Measurements from ENCODE around the gene ARHGEF10L.

- TF ChIP-seq, protein P1, sequence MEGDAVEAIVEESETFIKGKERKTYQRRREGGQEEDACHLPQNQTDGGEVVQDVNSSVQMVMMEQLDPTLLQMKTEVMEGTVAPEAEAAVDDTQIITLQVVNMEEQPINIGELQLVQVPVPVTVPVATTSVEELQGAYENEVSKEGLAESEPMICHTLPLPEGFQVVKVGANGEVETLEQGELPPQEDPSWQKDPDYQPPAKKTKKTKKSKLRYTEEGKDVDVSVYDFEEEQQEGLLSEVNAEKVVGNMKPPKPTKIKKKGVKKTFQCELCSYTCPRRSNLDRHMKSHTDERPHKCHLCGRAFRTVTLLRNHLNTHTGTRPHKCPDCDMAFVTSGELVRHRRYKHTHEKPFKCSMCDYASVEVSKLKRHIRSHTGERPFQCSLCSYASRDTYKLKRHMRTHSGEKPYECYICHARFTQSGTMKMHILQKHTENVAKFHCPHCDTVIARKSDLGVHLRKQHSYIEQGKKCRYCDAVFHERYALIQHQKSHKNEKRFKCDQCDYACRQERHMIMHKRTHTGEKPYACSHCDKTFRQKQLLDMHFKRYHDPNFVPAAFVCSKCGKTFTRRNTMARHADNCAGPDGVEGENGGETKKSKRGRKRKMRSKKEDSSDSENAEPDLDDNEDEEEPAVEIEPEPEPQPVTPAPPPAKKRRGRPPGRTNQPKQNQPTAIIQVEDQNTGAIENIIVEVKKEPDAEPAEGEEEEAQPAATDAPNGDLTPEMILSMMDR (IDR thresholded peaks at IDR 0.05; ENCODE audit: low read depth, low read length, poor library complexity, severe bottlenecking) = no peak
- no peak for TF ChIP-seq EZH2phosphoT487 (IDR thresholded peaks at IDR 0.05; ENCODE audit: borderline replicate concordance, low read length)
These were observed 23.6 kb upstream of the ARHGEF10L start for GRCh38 chr1:17515902-17516301.

Measured in DOHH2 (cell line).